GM12878 (cell line): ENCODE results near the gene STRA8.

Experiments used
- DPF2 ChIP-seq: fragments of 450-650 bp; IDR thresholded peaks from 2 replicates; pipeline ENCODE4 v1.6.1; 2017; ENCODE audit warnings: mild to moderate bottlenecking
- EP300 ChIP-seq, 2 experiments: fragments of 150-350 bp in 1 of 2; IDR thresholded peaks; 2 replicates each; pipeline ENCODE4 v1.6.1; 2011 to 2012; ENCODE audit warnings: low read depth in 2 of 2, low read length in 2 of 2, borderline replicate concordance in 1 of 2, improper control_type of control experiment in 1 of 2, inconsistent platforms in 1 of 2; ENCODE audit not compliant: control insufficient read depth in 1 of 2
- POLR2A ChIP-seq: IDR thresholded peaks from 2 replicates; pipeline ENCODE4 v1.6.1; 2011; ENCODE audit warnings: low read depth, mild to moderate bottlenecking, low read length
- SREBF2 ChIP-seq: IDR thresholded peaks from 2 replicates; pipeline ENCODE4 v1.6.1; 2012; ENCODE audit warnings: mild to moderate bottlenecking, low read length
- SUZ12 ChIP-seq: fragments of 200-600 bp; sonication (generic); IDR thresholded peaks from one replicate; pipeline ENCODE4 v1.6.1; 2018; ENCODE audit warnings: antibody characterized with exemption, mild to moderate bottlenecking; ENCODE audit not compliant: unreplicated experiment
- YY1 ChIP-seq: IDR thresholded peaks from 2 replicates; pipeline ENCODE4 v1.6.1; 2011; ENCODE audit warnings: low read depth, mild to moderate bottlenecking, low read length
- ZNF274 ChIP-seq: IDR thresholded peaks from one replicate; pipeline ENCODE4 v1.8.0; 2011; ENCODE audit not compliant: insufficient read length, insufficient read depth
- ZZZ3 ChIP-seq: IDR thresholded peaks from 2 replicates; pipeline ENCODE4 v1.6.1; 2011; ENCODE audit warnings: low read depth; ENCODE audit not compliant: control insufficient read depth, insufficient read length
- TF ChIP-seq, protein P1 (sequence below): fragments of 450-650 bp; IDR thresholded peaks from 2 replicates; pipeline ENCODE4 v1.6.1; 2017; ENCODE audit warnings: mild to moderate bottlenecking, moderate library complexity
- TF ChIP-seq, protein P2 (sequence below): fragments of 450-650 bp; IDR thresholded peaks from 2 replicates; pipeline ENCODE4 v1.6.1; 2016; ENCODE audit warnings: mild to moderate bottlenecking

DNA sequence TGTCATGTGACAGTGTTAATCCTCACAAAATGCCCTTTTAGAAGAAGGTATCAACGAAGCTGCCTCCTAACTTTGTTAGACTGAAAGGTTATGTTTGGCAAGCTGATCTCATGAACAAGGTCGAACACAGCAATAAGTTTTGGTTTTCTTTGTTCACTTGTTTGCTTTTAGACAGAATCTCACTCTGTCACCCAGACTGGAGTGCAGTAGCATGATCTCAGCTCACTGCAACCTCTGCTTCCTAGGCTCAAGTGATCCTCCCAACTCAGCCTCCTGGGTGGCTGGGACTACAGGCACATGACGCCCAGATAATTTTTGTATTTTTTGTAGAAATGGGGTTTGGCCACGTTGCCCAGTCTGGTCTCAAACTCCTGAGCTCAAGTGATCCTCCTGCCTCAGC lies 1.1 kb downstream of the STRA8 start:
- TF ChIP-seq POLR2A (no peak), SUZ12 (no peak), EP300 (IDR thresholded peaks at IDR 0.05; ENCODE audit: borderline replicate concordance in 1 of 2, control insufficient read depth in 1 of 2, low read depth in 2 of 2, low read length in 2 of 2) (no peak), SREBF2 (no peak), DPF2 (no peak), YY1 (no peak), ZZZ3 (no peak), ZNF274 (no peak)
- TF ChIP-seq, protein P1, sequence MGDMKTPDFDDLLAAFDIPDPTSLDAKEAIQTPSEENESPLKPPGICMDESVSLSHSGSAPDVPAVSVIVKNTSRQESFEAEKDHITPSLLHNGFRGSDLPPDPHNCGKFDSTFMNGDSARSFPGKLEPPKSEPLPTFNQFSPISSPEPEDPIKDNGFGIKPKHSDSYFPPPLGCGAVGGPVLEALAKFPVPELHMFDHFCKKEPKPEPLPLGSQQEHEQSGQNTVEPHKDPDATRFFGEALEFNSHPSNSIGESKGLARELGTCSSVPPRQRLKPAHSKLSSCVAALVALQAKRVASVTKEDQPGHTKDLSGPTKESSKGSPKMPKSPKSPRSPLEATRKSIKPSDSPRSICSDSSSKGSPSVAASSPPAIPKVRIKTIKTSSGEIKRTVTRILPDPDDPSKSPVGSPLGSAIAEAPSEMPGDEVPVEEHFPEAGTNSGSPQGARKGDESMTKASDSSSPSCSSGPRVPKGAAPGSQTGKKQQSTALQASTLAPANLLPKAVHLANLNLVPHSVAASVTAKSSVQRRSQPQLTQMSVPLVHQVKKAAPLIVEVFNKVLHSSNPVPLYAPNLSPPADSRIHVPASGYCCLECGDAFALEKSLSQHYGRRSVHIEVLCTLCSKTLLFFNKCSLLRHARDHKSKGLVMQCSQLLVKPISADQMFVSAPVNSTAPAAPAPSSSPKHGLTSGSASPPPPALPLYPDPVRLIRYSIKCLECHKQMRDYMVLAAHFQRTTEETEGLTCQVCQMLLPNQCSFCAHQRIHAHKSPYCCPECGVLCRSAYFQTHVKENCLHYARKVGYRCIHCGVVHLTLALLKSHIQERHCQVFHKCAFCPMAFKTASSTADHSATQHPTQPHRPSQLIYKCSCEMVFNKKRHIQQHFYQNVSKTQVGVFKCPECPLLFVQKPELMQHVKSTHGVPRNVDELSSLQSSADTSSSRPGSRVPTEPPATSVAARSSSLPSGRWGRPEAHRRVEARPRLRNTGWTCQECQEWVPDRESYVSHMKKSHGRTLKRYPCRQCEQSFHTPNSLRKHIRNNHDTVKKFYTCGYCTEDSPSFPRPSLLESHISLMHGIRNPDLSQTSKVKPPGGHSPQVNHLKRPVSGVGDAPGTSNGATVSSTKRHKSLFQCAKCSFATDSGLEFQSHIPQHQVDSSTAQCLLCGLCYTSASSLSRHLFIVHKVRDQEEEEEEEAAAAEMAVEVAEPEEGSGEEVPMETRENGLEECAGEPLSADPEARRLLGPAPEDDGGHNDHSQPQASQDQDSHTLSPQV: no peak
- TF ChIP-seq, protein P2, sequence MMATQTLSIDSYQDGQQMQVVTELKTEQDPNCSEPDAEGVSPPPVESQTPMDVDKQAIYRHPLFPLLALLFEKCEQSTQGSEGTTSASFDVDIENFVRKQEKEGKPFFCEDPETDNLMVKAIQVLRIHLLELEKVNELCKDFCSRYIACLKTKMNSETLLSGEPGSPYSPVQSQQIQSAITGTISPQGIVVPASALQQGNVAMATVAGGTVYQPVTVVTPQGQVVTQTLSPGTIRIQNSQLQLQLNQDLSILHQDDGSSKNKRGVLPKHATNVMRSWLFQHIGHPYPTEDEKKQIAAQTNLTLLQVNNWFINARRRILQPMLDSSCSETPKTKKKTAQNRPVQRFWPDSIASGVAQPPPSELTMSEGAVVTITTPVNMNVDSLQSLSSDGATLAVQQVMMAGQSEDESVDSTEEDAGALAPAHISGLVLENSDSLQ: no peak
